Spinal cord (tissue), 10 donors: ENCODE results near the gene PECR. TPM values are rescaled to one million over a fixed set of nuclear protein-coding genes. Genes with fewer than 3 reads are reported as not detected.

Experiments
- DNase-seq, 6 donors: peaks; one replicate each; pipeline versions ENCODE4 v3.0.0 to v3.0.0-alpha.2; 2013 to 2015; ENCODE audit warnings: low spot score in 6 of 6, low read depth in 4 of 6
- H3K27ac ChIP-seq: one replicate; pipeline ENCODE4 v1.5.1; 2013; ENCODE audit warnings: low read depth, low read length, control low read depth
- H3K27me3 ChIP-seq: one replicate; pipeline ENCODE4 v1.6.1; 2013; ENCODE audit warnings: low read length; ENCODE audit not compliant: control insufficient read depth, insufficient read depth
- H3K36me3 ChIP-seq: one replicate; pipeline ENCODE4 v1.6.1; 2013; ENCODE audit warnings: low read length; ENCODE audit not compliant: control insufficient read depth, insufficient read depth
- H3K4me1 ChIP-seq: one replicate; pipeline ENCODE4 v1.6.1; 2013; ENCODE audit warnings: low read length; ENCODE audit not compliant: control insufficient read depth, insufficient read depth
- H3K4me3 ChIP-seq: one replicate; pipeline ENCODE4 v1.5.1; 2013; ENCODE audit warnings: low read depth, low read length, control low read depth
- H3K9me3 ChIP-seq: one replicate; pipeline ENCODE4 v1.6.1; 2013; ENCODE audit warnings: low read length; ENCODE audit not compliant: control insufficient read depth, insufficient read depth
- WGBS: methylation state at CpG from one replicate; pipeline ENCODE4 v1.1.5; 2013; ENCODE audit warnings: missing lambda C conversion rate; ENCODE audit not compliant: insufficient coverage; 5-methylcytosine and 5-hydroxymethylcytosine counted together
- polyA plus RNA-seq, 2 donors: library from polyadenylated mRNA; unstranded; fragments of 120-200 nt; gene quantifications; one replicate each; pipeline ENCODE4 v1.2.1, GENCODE V29; 2013; ENCODE audit not compliant: insufficient read length in 2 of 2
- total RNA-seq, 2 donors: library from RNA; depleted of rRNA in 1 of 2; stranded (reverse); fragments of 120-200 nt in 1 of 2; fragments of >200 nt in 1 of 2; gene quantifications; one replicate each; pipeline versions ENCODE4 v1.2.3 to v1.2.4, GENCODE V29; 2013 to 2014
- donor health status: healthy.

The PECR gene
- total and polyA plus RNA-seq, 4 donors = 12.5 to 27.2 (median 17.6) TPM

- H3K27ac ChIP-seq = peak overlapping the region; percentile 17
- 6% methylated on average over 6 of the region's 13 CpGs for WGBS
- DNase-seq = peak in 1 of 6 donors; percentile 24
Measured at GRCh38 chr2:216107760-216108159, 26.2 kb upstream of the PECR start.

DNA sequence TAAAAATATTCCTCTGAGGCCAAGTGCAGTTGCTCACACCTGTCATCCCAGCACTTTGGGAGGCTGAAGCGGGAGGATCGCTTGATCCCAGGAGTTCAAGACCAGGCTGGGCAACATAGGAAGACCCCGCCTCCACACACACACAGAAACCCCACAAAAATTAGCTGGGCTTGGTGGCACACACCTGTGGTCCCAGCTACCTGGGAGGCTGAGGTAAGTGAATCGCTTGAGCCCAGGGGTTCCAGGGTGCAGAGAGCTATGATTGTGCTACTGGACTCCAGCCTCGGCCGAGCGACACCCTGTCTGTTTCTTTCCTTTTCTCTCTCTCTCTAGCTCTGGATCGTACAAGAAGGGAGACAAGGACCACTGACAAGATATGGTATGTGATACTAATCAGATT lies 25.7 kb upstream of the PECR start:
- peaks cover 5% of the 10 kb centered on the region for H3K36me3 ChIP-seq
- H3K4me1 ChIP-seq = peaks cover 8% of the 10 kb centered on the region
- H3K27ac ChIP-seq = peak overlapping the region; percentile 17
- H3K4me3 ChIP-seq = no peak overlapping the region
- no peak for DNase-seq
- no peaks in the 10 kb centered on the region for H3K9me3 ChIP-seq
- H3K27me3 ChIP-seq = no peaks in the 10 kb centered on the region
- 100% methylated on average over 3 of the region's 8 CpGs for WGBS

More at GRCh38 chr2:216107760-216108159, 26.2 kb upstream of the PECR start:
- no peaks in the 10 kb centered on the region for H3K27me3 ChIP-seq
- no peaks in the 10 kb centered on the region for H3K9me3 ChIP-seq
- no peak overlapping the region for H3K4me3 ChIP-seq
- H3K36me3 ChIP-seq = peaks cover 6% of the 10 kb centered on the region
- peaks cover 8% of the 10 kb centered on the region for H3K4me1 ChIP-seq

- Histone ChIP-seq H3K36me3 (peaks cover 14% of the 10 kb centered on the region), H3K27me3 (no peaks in the 10 kb centered on the region), H3K9me3 (no peaks in the 10 kb centered on the region), H3K4me1 (peaks cover 8% of the 10 kb centered on the region), H3K27ac (no peak overlapping the region), H3K4me3 (no peak overlapping the region)
- no peak for DNase-seq
- WGBS = no CpG with 5 or more reads among the region's 3 CpGs
Measured at GRCh38 chr2:216104691-216105090, 23.1 kb upstream of the PECR start.

GRCh38 chr2:216103213-216103612 lies 21.6 kb upstream of the PECR start:
- Histone ChIP-seq H3K27ac (no peak overlapping the region), H3K4me1 (peaks cover 5% of the 10 kb centered on the region), H3K4me3 (no peak overlapping the region), H3K36me3 (peaks cover 23% of the 10 kb centered on the region), H3K9me3 (no peaks in the 10 kb centered on the region), H3K27me3 (no peaks in the 10 kb centered on the region)
- WGBS = 100% methylated on average over 1 of the region's 1 CpG
- no peak for DNase-seq

GRCh38 chr2:216101109-216101508 lies 19.5 kb upstream of the PECR start:
- no peaks in the 10 kb centered on the region for H3K27me3 ChIP-seq
- H3K36me3 ChIP-seq = peaks cover 27% of the 10 kb centered on the region
- no peaks in the 10 kb centered on the region for H3K4me1 ChIP-seq
- no peaks in the 10 kb centered on the region for H3K9me3 ChIP-seq
- no peak overlapping the region for H3K4me3 ChIP-seq
- 97% methylated on average over 3 of the region's 4 CpGs for WGBS
- H3K27ac ChIP-seq = no peak overlapping the region
- DNase-seq = no peak

- WGBS = 98% methylated on average over 9 of the region's 9 CpGs
- DNase-seq = no peak
- H3K4me3 ChIP-seq = no peak overlapping the region
- no peaks in the 10 kb centered on the region for H3K27me3 ChIP-seq
- no peak overlapping the region for H3K27ac ChIP-seq
- no peaks in the 10 kb centered on the region for H3K4me1 ChIP-seq
- peaks cover 31% of the 10 kb centered on the region for H3K36me3 ChIP-seq
- H3K9me3 ChIP-seq = no peaks in the 10 kb centered on the region
Measured at GRCh38 chr2:216098421-216099334, 17.1 kb upstream of the PECR start.

GRCh38 chr2:216094701-216095100 lies 13.1 kb upstream of the PECR start:
- peaks cover 17% of the 10 kb centered on the region for H3K36me3 ChIP-seq
- H3K9me3 ChIP-seq = no peaks in the 10 kb centered on the region
- WGBS = 80% methylated on average over 2 of the region's 3 CpGs
- H3K27me3 ChIP-seq = no peaks in the 10 kb centered on the region
- H3K27ac ChIP-seq = no peak overlapping the region
- DNase-seq = no peak
- no peaks in the 10 kb centered on the region for H3K4me1 ChIP-seq
- H3K4me3 ChIP-seq = no peak overlapping the region

GRCh38 chr2:216092646-216093045 lies 11.0 kb upstream of the PECR start:
- Histone ChIP-seq H3K9me3 (no peaks in the 10 kb centered on the region), H3K4me3 (no peak overlapping the region), H3K27me3 (no peaks in the 10 kb centered on the region), H3K27ac (no peak overlapping the region), H3K4me1 (no peaks in the 10 kb centered on the region), H3K36me3 (peaks cover 8% of the 10 kb centered on the region)
- 80% methylated on average over 1 of the region's 2 CpGs for WGBS
- DNase-seq = no peak

DNA sequence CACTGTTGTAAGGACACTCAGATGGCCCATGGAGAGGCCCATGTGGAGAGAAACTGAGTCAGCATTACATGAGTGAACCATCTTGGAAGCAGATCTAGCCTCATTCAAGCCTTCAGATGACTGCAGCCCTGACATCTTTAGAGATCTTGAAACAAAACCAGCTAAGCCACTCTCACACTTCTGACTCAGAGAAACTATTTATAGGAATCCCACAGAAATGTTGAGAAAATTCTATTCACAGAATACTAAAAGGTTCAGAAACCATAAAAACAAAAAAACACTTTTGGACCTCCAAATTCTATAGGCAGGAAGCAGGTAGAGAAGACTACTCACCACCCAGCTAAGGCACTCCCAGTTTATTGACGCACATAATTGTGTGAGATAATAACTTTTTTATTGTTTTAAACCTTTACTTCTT lies 8.8 kb upstream of the PECR start:
- Histone ChIP-seq H3K36me3 (no peaks in the 10 kb centered on the region), H3K27me3 (no peaks in the 10 kb centered on the region), H3K27ac (no peak overlapping the region), H3K4me1 (peaks cover 2% of the 10 kb centered on the region), H3K4me3 (no peak overlapping the region), H3K9me3 (no peaks in the 10 kb centered on the region)
- no peak for DNase-seq
- whole genome bisulfite sequencing = no CpG with 5 or more reads among the region's 1 CpG
